Vagina (tissue), 2 donors: ENCODE measurements around the gene SMG6.

Experiments used
- CTCF ChIP-seq, 3 experiments: fragments of 450-650 bp in 2 of 3; fragments of 200-600 bp in 1 of 3; sonication (generic) in 1 of 3; IDR thresholded peaks; one replicate each; pipeline ENCODE4 v1.5.1; 2017 to 2019; ENCODE audit warnings: antibody characterized with exemption in 3 of 3, mild to moderate bottlenecking in 2 of 3, moderate library complexity in 2 of 3
- POLR2A ChIP-seq, 2 donors: fragments of 450-650 bp; IDR thresholded peaks; one replicate each; pipeline ENCODE4 v1.6.1; 2017; ENCODE audit warnings: antibody characterized with exemption in 2 of 2, mild to moderate bottlenecking in 2 of 2, moderate library complexity in 2 of 2
- POLR2AphosphoS5 ChIP-seq, 2 donors: sonication (generic); formaldehyde crosslinking; IDR thresholded peaks; one replicate each; pipeline ENCODE4 v1.9.0; 2017; ENCODE audit warnings: antibody characterized with exemption in 2 of 2, mild to moderate bottlenecking in 2 of 2, low read depth in 1 of 2; ENCODE audit not compliant: insufficient read depth in 1 of 2

GRCh38 chr17:2049333-2050299 is 254.0 kb downstream of the SMG6 start:
- TF ChIP-seq CTCF (IDR thresholded peaks at IDR 0.05) (no peak), POLR2A (IDR thresholded peaks at IDR 0.05) (no peak), POLR2AphosphoS5 (IDR thresholded peaks at IDR 0.05; ENCODE audit: insufficient read depth in 1 of 2, low read depth in 1 of 2) (no peak)
